ENCODE results near the gene C2CD5. TPM values are rescaled to one million over a fixed set of nuclear protein-coding genes. Genes with fewer than 3 reads are reported as not detected.

C2CD5 gene
- total and polyA plus RNA-seq, 2 of the 13 experiments (the other 11 are each of a cell fraction or from before 2014, with no cell fraction given): 12.6 to 14.6 TPM

GRCh38 chr12:22541496-22542155 is 2.7 kb downstream of the C2CD5 start (continued):
- TF ChIP-seq TRAFD1 (CRISPR knock-in tag; IDR thresholded peaks at IDR 0.05; ENCODE audit: borderline replicate concordance): no peak
- TF ChIP-seq ZNF280B (CRISPR knock-in tag; IDR thresholded peaks at IDR 0.05; ENCODE audit: borderline replicate concordance): no peak

GRCh38 chr12:22539055-22539454 is 5.3 kb downstream of the C2CD5 start:
- no TSS peak for BruUV-seq (replicated peaks)
- H3K79me2 ChIP-seq (ENCODE audit: insufficient read depth, low read length): no peaks in the 10 kb centered on the region
- no peaks in the 10 kb centered on the region; a peak in 1 of 5 replicates for H3K27me3 ChIP-seq (ENCODE audit: control insufficient read depth in 1 of 2, insufficient read depth in 2 of 2, low read length in 2 of 2)
- no peaks in the 10 kb centered on the region for H3K9me3 ChIP-seq (ENCODE audit: low read length)
- no peak for ATAC-seq
- no peaks in the 10 kb centered on the region for H4K20me1 ChIP-seq (ENCODE audit: insufficient read depth, low read length)
- no peak for TF ChIP-seq RFXANK (CRISPR knock-in tag; IDR thresholded peaks at IDR 0.05)
- H2AFZ ChIP-seq (ENCODE audit: low read length): no peak overlapping the region
- CTCF ChIA-PET (ENCODE audit: low intra/inter-chr PET ratio, low total read pairs): no interaction called here
- no peaks in the 10 kb centered on the region; a peak in 1 of 5 replicates for H3K36me3 ChIP-seq (replicated peaks in 1 of 2; ENCODE audit: control insufficient read depth in 1 of 2, insufficient read depth in 2 of 2, low read length in 2 of 2)
- no peak overlapping the region for H3K27ac ChIP-seq (ENCODE audit: extremely low read length, insufficient read depth, low read length)
- in situ Hi-C loops (cut with HindIII; ENCODE audit: extremely low pct_ligation_motif_present, low pct_unique_long_range_greater_than_20kb): no loop called here
- no peak overlapping the region for H3K4me2 ChIP-seq (ENCODE audit: low read depth, low read length)
- H3K4me3 ChIP-seq (replicated peaks in 1 of 3; ENCODE audit: insufficient read depth in 1 of 3, low read depth in 2 of 3, low read length in 3 of 3): no peak overlapping the region
- no peak for FAIRE-seq
- intact Hi-C loops (cut with micrococcal nuclease; ENCODE audit: unreplicated experiment): no loop called here
- H3K4me1 ChIP-seq (ENCODE audit: insufficient read depth, low read length): peaks cover 25% of the 10 kb centered on the region
- H3K9ac ChIP-seq (ENCODE audit: insufficient read depth, low read depth, low read length): no peak overlapping the region
- POLR2A ChIA-PET: no interaction called here
- DNase-seq (ENCODE audit: low spot score): no peak
